OCI-LY3 (cell line): ENCODE data around the gene YTHDC1.

Source experiments
- H2AFZ ChIP-seq: fragments of 200-600, 300-600 bp; shearing (Covaris generic); 2 replicates; pipeline ENCODE4 v1.6.0; 2014; ENCODE audit warnings: antibody characterized with exemption, low read depth, low read length
- H3K27ac ChIP-seq: fragments of 200-600, 300-600 bp; sonication (generic); 2 replicates; pipeline ENCODE4 v1.5.1; 2014; ENCODE audit warnings: mild to moderate bottlenecking, low read length, moderate library complexity, mixed read lengths
- H3K27me3 ChIP-seq: fragments of 200-600, 300-600 bp; sonication (generic); 2 replicates; pipeline ENCODE4 v1.6.1; 2014; ENCODE audit warnings: low read depth, low read length, mixed read lengths
- H3K36me3 ChIP-seq: fragments of 200-600, 300-600 bp; sonication (generic); replicated peaks from 2 replicates; pipeline ENCODE3; 2014; ENCODE audit warnings: low read depth, low read length, mixed read lengths
- H3K4me1 ChIP-seq: fragments of 300-600, 200-600 bp; sonication (generic); 2 replicates; pipeline ENCODE4 v1.6.1; 2014; ENCODE audit warnings: low read length, mixed read lengths
- H3K4me2 ChIP-seq: fragments of 200-600, 300-600 bp; sonication (generic); 2 replicates; pipeline ENCODE4 v1.6.1; 2014; ENCODE audit warnings: low read length, mixed read lengths
- H3K4me3 ChIP-seq: fragments of 300-600, 200-600 bp; sonication (generic); 2 replicates; pipeline ENCODE4 v1.5.1; 2014; ENCODE audit warnings: antibody characterized with exemption, mild to moderate bottlenecking, low read length, moderate library complexity
- H3K79me2 ChIP-seq: fragments of 300-600, 200-600 bp; shearing (Covaris generic); 2 replicates; pipeline ENCODE4 v1.6.1; 2014; ENCODE audit warnings: mild to moderate bottlenecking, low read length, mixed read lengths
- H3K9ac ChIP-seq: fragments of 300-600, 200-600 bp; shearing (Covaris generic); 2 replicates; pipeline ENCODE4 v1.6.0; 2014; ENCODE audit warnings: mild to moderate bottlenecking, low read length, moderate library complexity
- H3K9me3 ChIP-seq: fragments of 200-600, 300-600 bp; shearing (Covaris generic); 2 replicates; pipeline ENCODE4 v1.6.1; 2014; ENCODE audit warnings: low read length, mixed read lengths; ENCODE audit not compliant: insufficient read depth
- H4K20me1 ChIP-seq: fragments of 200-600, 300-600 bp; sonication (generic); 2 replicates; pipeline ENCODE4 v1.6.1; 2016; ENCODE audit warnings: low read length, mixed read lengths; ENCODE audit not compliant: insufficient read depth
- CTCF ChIP-seq: fragments of 200-600, 300-600 bp; sonication (generic); IDR thresholded peaks from 2 replicates; pipeline ENCODE4 v1.5.1; 2014; ENCODE audit warnings: antibody characterized with exemption, low read length, low read depth
- EZH2phosphoT487 ChIP-seq: fragments of 200-600 bp; shearing (Covaris generic); IDR thresholded peaks from 2 replicates; pipeline ENCODE4 v1.6.1; 2018; ENCODE audit warnings: antibody characterized with exemption, mixed run types, low read depth

Gene YTHDC1

GRCh38 chr4:68336530-68336929 lies 13.4 kb downstream of the YTHDC1 start:
- Histone ChIP-seq H3K27ac (no peak overlapping the region), H2AFZ (no peak overlapping the region), H3K27me3 (no peaks in the 10 kb centered on the region), H4K20me1 (peaks cover 45% of the 10 kb centered on the region), H3K4me2 (no peak overlapping the region), H3K79me2 (peaks cover 72% of the 10 kb centered on the region), H3K9ac (no peak overlapping the region), H3K4me1 (0 out of 2 replicates have a peak, but pooled peaks cover 3% of the 10 kb centered on the region), H3K9me3 (no peaks in the 10 kb centered on the region), H3K4me3 (no peak overlapping the region), H3K36me3 (peaks cover 29% of the 10 kb centered on the region)
- TF ChIP-seq EZH2phosphoT487: no peak
- TF ChIP-seq CTCF: no peak

GRCh38 chr4:68326141-68326540 lies 23.7 kb downstream of the YTHDC1 start:
- Histone ChIP-seq H3K36me3 (peaks cover 62% of the 10 kb centered on the region), H3K9me3 (no peaks in the 10 kb centered on the region), H3K27me3 (no peaks in the 10 kb centered on the region), H3K4me3 (no peak overlapping the region), H4K20me1 (peaks cover 9% of the 10 kb centered on the region; the same call in 1 of the 2 replicates), H3K79me2 (peaks cover 3% of the 10 kb centered on the region; the same call in 1 of the 2 replicates), H2AFZ (no peak overlapping the region), H3K9ac (no peak overlapping the region), H3K4me1 (peaks cover 14% of the 10 kb centered on the region), H3K4me2 (no peak overlapping the region), H3K27ac (no peak overlapping the region)
- TF ChIP-seq CTCF: no peak
- TF ChIP-seq EZH2phosphoT487: no peak

DNA sequence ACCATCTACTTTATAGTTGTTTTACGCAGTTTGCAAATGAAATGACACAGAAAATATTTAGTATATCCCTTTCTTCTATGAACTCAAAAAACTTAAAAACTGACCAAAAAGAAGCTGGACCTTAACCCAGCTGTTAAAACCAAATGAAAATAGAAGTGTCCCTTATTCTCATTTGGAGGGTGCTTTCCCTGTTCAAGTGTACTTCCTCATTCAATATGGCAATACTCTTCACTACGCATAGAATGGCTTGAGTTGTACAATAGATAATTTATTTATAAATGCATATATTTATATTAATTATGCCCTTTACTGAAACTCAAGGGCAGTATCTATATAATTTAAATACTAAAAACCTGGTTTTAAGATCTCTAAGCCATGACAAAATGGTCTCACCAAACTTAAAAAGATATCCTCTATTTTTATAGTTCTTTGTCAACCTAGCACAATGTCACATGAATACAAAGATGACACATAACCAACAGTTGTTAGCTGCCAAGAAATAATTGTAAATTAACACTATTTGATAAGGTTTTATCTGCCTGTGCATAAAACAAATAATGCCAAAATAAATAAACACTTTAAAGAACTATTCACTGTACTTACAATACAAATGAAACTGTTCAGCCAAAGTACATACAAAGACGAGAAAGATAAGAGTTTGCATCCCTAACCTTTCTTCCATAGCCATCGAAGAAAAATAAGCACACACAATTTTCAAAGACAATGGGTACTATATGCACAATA lies 25.2 kb downstream of the YTHDC1 start:
- H3K27me3 ChIP-seq: no peaks in the 10 kb centered on the region
- peaks cover 14% of the 10 kb centered on the region for H3K4me1 ChIP-seq
- no peak overlapping the region for H3K27ac ChIP-seq
- no peak overlapping the region for H3K9ac ChIP-seq
- H3K9me3 ChIP-seq: no peaks in the 10 kb centered on the region
- H4K20me1 ChIP-seq: peaks cover 9% of the 10 kb centered on the region; the same call in 1 of the 2 replicates
- H3K79me2 ChIP-seq: peaks cover 3% of the 10 kb centered on the region; the same call in 1 of the 2 replicates
- peaks cover 50% of the 10 kb centered on the region for H3K36me3 ChIP-seq
- TF ChIP-seq EZH2phosphoT487 (no peak), CTCF (no peak)
- no peak overlapping the region for H3K4me2 ChIP-seq
- no peak overlapping the region for H3K4me3 ChIP-seq
- no peak overlapping the region for H2AFZ ChIP-seq

- Histone ChIP-seq H3K9me3 (no peaks in the 10 kb centered on the region), H3K27me3 (no peaks in the 10 kb centered on the region), H3K36me3 (peaks cover 66% of the 10 kb centered on the region), H3K79me2 (no peaks in the 10 kb centered on the region), H3K9ac (no peak overlapping the region), H3K4me3 (no peak overlapping the region), H4K20me1 (0 out of 2 replicates have a peak, but pooled peaks cover 2% of the 10 kb centered on the region), H3K27ac (no peak overlapping the region), H2AFZ (no peak overlapping the region), H3K4me2 (no peak overlapping the region), H3K4me1 (peaks cover 9% of the 10 kb centered on the region)
- TF ChIP-seq EZH2phosphoT487 (no peak), CTCF (no peak)
Observed at GRCh38 chr4:68319040-68319439, 30.9 kb downstream of the YTHDC1 start.
